Mesenchymal stem cell (in vitro differentiated cells and primary cell): ENCODE results near the gene FZD10.

Experiments
- DNase-seq: peaks from one replicate; pipeline ENCODE4 v3.0.0-alpha.2; 2013
- H2AFZ ChIP-seq: one replicate; pipeline ENCODE4 v1.6.1; 2013; ENCODE audit warnings: low read depth, mild to moderate bottlenecking, control low read depth, inconsistent platforms, low read length, moderate library complexity
- H2AK5ac ChIP-seq: 2 replicates; pipeline ENCODE4 v1.6.1; 2013; ENCODE audit warnings: low read length, moderate library complexity, mild to moderate bottlenecking, inconsistent platforms; ENCODE audit not compliant: severe bottlenecking
- H2BK120ac ChIP-seq: one replicate; pipeline ENCODE4 v1.6.1; 2013; ENCODE audit warnings: low read depth, mild to moderate bottlenecking, inconsistent platforms, low read length, moderate library complexity
- H2BK12ac ChIP-seq, 2 experiments: one replicate each; pipeline ENCODE4 v1.6.1; 2013; ENCODE audit warnings: inconsistent platforms in 2 of 2, low read length in 2 of 2, mild to moderate bottlenecking in 2 of 2, moderate library complexity in 2 of 2, control low read depth in 1 of 2
- H2BK15ac ChIP-seq: one replicate; pipeline ENCODE4 v1.6.1; 2013; ENCODE audit warnings: mild to moderate bottlenecking, low read depth, inconsistent platforms; ENCODE audit not compliant: poor library complexity, severe bottlenecking
- H2BK5ac ChIP-seq: 2 replicates; pipeline ENCODE4 v1.6.1; 2013; ENCODE audit warnings: low read depth, mild to moderate bottlenecking, low read length, control low read depth, inconsistent platforms; ENCODE audit not compliant: poor library complexity, severe bottlenecking
- H3K14ac ChIP-seq, 2 experiments: one replicate each; pipeline ENCODE4 v1.6.1; 2013; ENCODE audit warnings: inconsistent platforms in 2 of 2, low read length in 2 of 2, control low read depth in 1 of 2, mild to moderate bottlenecking in 1 of 2, moderate library complexity in 1 of 2
- H3K18ac ChIP-seq, 2 experiments: one replicate each; pipeline ENCODE4 v1.6.1; 2013; ENCODE audit warnings: inconsistent platforms in 2 of 2, low read length in 2 of 2, control low read depth in 1 of 2, low read depth in 1 of 2, mild to moderate bottlenecking in 1 of 2
- H3K23ac ChIP-seq, 2 experiments: one replicate each; pipeline ENCODE4 v1.6.1; 2013; ENCODE audit warnings: inconsistent platforms in 2 of 2, low read length in 2 of 2, mild to moderate bottlenecking in 2 of 2, moderate library complexity in 2 of 2, control low read depth in 1 of 2
- H3K27ac ChIP-seq: 2 replicates; pipeline ENCODE4 v1.5.1; 2013; ENCODE audit warnings: mild to moderate bottlenecking, moderate library complexity, low read length, control low read depth, inconsistent platforms; ENCODE audit not compliant: poor library complexity, severe bottlenecking
- H3K27me3 ChIP-seq, 2 experiments: 2 replicates each; pipeline versions ENCODE4 v1.6.1 to v1.7.0; 2013; ENCODE audit warnings: low read length in 2 of 2, mild to moderate bottlenecking in 2 of 2, moderate library complexity in 2 of 2, control low read depth in 1 of 2, inconsistent platforms in 1 of 2; ENCODE audit not compliant: control insufficient read depth in 1 of 2, insufficient read depth in 1 of 2
- H3K36me3 ChIP-seq, 2 experiments: 2 replicates each; pipeline versions ENCODE4 v1.6.1 to v1.7.0; 2013; ENCODE audit warnings: low read length in 2 of 2, control low read depth in 1 of 2, inconsistent platforms in 1 of 2, low read depth in 1 of 2, mild to moderate bottlenecking in 1 of 2; ENCODE audit not compliant: insufficient read depth in 2 of 2, control insufficient read depth in 1 of 2
- H3K4ac ChIP-seq, 2 experiments: one replicate each; pipeline ENCODE4 v1.6.1; 2013; ENCODE audit warnings: inconsistent platforms in 2 of 2, low read length in 2 of 2, mild to moderate bottlenecking in 2 of 2, moderate library complexity in 2 of 2, control low read depth in 1 of 2, low read depth in 1 of 2
- H3K4me1 ChIP-seq: 2 replicates; pipeline ENCODE4 v1.6.1; 2013; ENCODE audit warnings: low read depth, low read length, control low read depth; ENCODE audit not compliant: control insufficient read depth, insufficient read depth
- H3K4me2 ChIP-seq: 2 replicates; pipeline ENCODE4 v1.6.1; 2013; ENCODE audit warnings: low read length, mild to moderate bottlenecking, inconsistent platforms; ENCODE audit not compliant: poor library complexity, severe bottlenecking
- H3K4me3 ChIP-seq, 2 experiments: 2 replicates each; pipeline versions ENCODE4 v1.5.1 to v1.7.0; 2013; ENCODE audit warnings: low read length in 2 of 2, mild to moderate bottlenecking in 2 of 2, control low read depth in 1 of 2, low read depth in 1 of 2; ENCODE audit not compliant: insufficient read depth in 1 of 2
- H3K79me1 ChIP-seq: replicated peaks from 2 replicates; pipeline ENCODE4 v1.6.1; 2013; ENCODE audit warnings: mild to moderate bottlenecking, control low read depth, low read length, inconsistent platforms; ENCODE audit not compliant: poor library complexity, severe bottlenecking
- H3K9ac ChIP-seq: 2 replicates; pipeline ENCODE4 v1.7.0; 2013; ENCODE audit warnings: mild to moderate bottlenecking, low read length, moderate library complexity
- H3K9me3 ChIP-seq: 2 replicates; pipeline ENCODE4 v1.7.0; 2013; ENCODE audit warnings: mild to moderate bottlenecking, low read length; ENCODE audit not compliant: control insufficient read depth
- H4K8ac ChIP-seq: one replicate; pipeline ENCODE4 v1.6.1; 2013; ENCODE audit warnings: inconsistent platforms, mild to moderate bottlenecking, low read length, moderate library complexity
- H4K91ac ChIP-seq: one replicate; pipeline ENCODE4 v1.6.1; 2013; ENCODE audit warnings: mild to moderate bottlenecking, low read length, inconsistent platforms
- WGBS: methylation state at CpG from one replicate; pipeline ENCODE4 v1.1.7; 2013; ENCODE audit warnings: mixed read lengths; 5-methylcytosine and 5-hydroxymethylcytosine counted together

The FZD10 gene

DNA sequence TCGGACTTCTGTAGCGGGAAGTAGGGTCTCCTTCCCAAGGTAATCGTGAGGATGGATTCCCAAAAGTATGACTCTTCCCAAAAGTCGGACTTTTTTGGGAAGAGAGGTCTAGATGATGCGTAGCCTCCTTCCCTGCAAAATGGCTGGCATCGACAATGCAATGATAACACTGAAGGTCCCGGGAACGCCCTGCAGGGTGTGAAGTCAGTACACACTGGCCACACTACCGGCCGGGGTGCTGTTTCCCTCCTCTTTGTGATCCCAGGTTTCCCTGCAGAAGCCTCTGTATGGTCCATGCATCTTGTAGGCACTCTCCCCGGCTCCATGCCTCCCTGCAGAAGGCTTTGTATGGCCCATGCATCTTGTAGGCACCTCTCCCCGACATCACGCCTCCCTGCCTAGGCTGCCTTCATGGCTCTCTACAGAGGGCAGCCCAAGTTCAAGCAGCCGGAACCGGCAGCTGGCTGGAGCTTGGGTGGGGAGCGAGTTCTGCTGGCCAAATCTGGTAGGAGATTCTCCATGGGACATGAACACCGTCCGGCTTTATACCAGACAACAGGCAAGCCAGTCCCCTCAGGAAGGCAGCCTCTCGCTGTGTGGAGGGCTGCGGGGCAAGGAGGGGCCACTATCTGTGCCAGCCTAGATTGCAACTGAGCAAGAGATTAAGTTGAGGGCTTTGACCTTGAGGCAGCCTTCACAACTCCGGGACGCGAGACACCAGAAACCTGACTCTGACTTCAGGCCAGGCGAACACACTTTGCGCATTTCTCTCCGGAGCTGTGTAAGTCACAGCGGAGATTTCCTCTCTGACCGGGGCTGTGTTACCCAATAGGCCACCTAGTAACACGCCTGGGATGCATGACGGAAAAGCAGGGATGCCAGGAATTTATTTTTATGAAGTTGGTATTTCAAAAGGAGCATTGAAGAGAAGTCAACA is 23.5 kb downstream of the FZD10 start:
- Histone ChIP-seq H2BK120ac (no peak overlapping the region), H3K79me1 (no peaks in the 10 kb centered on the region), H3K9ac (no peak overlapping the region), H3K4me3 (no peak overlapping the region), H2BK5ac (no peak overlapping the region), H2BK15ac (no peak overlapping the region), H3K18ac (no peak overlapping the region), H3K27me3 (peaks cover 0 to 2% of the 10 kb centered on the region in 2 experiments), H2BK12ac (no peak overlapping the region), H4K8ac (no peak overlapping the region), H3K23ac (no peak overlapping the region), H3K36me3 (no peaks in the 10 kb centered on the region), H3K4me2 (no peak overlapping the region), H3K4me1 (peaks cover 2% of the 10 kb centered on the region), H3K9me3 (no peaks in the 10 kb centered on the region), H2AFZ (no peak overlapping the region), H3K14ac (no peak overlapping the region), H3K27ac (no peak overlapping the region), H3K4ac (no peak overlapping the region), H2AK5ac (no peak overlapping the region), H4K91ac (no peak overlapping the region)
- 88% methylated on average over 30 of the region's 30 CpGs for WGBS
- no peak for DNase-seq

DNA sequence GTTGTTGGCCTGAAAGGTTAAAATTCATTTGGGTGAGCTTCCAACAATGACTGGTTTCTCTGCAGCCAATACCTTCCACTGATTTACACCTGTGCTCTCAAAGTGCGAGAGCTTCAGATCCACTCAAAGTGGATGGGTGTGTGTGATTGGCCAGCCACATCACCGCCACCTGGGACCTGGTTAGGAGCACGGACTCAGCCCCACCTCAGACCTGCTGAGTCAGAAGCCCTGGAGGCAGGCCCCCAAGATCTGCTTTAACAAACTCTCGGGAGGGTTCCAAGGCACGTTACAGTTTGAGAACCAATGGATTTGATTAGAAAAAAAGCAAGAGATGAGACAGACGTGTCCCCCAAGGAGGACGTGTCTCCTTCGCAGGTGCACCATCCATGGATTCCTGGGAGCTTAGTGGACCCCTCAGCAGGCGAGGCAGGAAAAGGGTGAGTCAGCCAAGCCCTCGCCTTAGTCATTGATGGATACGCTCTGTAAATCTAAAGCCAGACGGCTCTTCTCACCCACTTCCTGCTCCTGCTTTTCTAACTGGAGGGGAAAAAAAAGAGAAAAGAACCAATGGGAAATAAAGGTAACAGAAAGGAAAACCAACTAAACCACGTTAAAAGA is 24.5 kb downstream of the FZD10 start:
- no peak overlapping the region for H3K23ac ChIP-seq
- no peak overlapping the region for H3K4ac ChIP-seq
- no peaks in the 10 kb centered on the region for H3K79me1 ChIP-seq
- peaks cover 0 to 2% of the 10 kb centered on the region in 2 experiments for H3K27me3 ChIP-seq
- no peak overlapping the region for H3K27ac ChIP-seq
- H3K14ac ChIP-seq, result no peak overlapping the region
- H3K9me3 ChIP-seq, result no peaks in the 10 kb centered on the region
- H3K4me1 ChIP-seq, result peaks cover 2% of the 10 kb centered on the region
- no peak overlapping the region for H2AFZ ChIP-seq
- no peak overlapping the region for H2BK120ac ChIP-seq
- no peak overlapping the region for H2BK12ac ChIP-seq
- no peak overlapping the region for H3K9ac ChIP-seq
- no peak overlapping the region for H4K8ac ChIP-seq
- H3K4me2 ChIP-seq, result no peak overlapping the region
- no peak overlapping the region for H2BK5ac ChIP-seq
- no peaks in the 10 kb centered on the region for H3K36me3 ChIP-seq
- WGBS, result 25% methylated on average over 10 of the region's 13 CpGs
- no peak overlapping the region for H2BK15ac ChIP-seq
- H3K4me3 ChIP-seq, result no peak overlapping the region
- H2AK5ac ChIP-seq, result no peak overlapping the region
- H3K18ac ChIP-seq, result no peak overlapping the region
- no peak for DNase-seq
- H4K91ac ChIP-seq, result no peak overlapping the region

DNA sequence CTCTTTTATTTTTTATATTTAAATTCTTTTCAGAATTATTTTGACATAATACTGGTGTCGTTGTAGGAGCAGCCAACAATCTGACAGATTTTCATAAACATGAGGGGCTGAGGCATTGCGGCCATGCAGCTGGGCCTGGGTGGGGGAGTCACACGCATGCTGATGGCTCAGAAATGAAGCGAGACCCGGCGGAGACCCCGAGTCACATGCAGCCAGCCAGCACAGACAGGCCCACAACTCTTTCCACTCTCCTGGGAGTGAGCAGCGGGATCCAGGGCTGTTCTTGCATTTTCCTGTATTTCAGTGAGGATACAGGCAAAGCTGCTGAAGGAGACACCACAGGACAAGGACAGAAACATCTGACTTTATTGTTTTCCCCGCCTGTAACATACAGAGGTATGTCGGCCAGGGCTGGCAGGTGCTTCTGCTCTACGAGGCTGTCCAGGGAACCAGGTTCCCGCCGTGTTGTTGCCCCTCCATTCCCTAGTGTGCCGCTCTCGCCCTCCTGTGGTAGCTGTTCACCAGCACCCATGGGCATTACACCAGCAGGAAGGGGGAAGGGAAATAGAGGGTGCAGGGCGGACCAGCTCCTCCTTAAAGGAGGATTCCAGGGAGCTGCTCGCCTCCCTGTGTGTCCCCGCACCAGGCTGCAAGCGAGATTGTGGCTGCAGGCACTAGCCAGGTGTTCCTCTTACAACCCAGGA is 30.5 kb downstream of the FZD10 start:
- no peaks in the 10 kb centered on the region for H3K36me3 ChIP-seq
- no peak overlapping the region for H3K4me3 ChIP-seq
- peak overlapping the region; percentile 15 for H4K91ac ChIP-seq
- no peaks in the 10 kb centered on the region for H3K79me1 ChIP-seq
- H3K27me3 ChIP-seq, result peaks cover 0 to 11% of the 10 kb centered on the region in 2 experiments
- no peak overlapping the region for H3K14ac ChIP-seq
- H2BK120ac ChIP-seq, result no peak overlapping the region
- H2BK12ac ChIP-seq, result no peak overlapping the region
- no peaks in the 10 kb centered on the region for H3K9me3 ChIP-seq
- no peak overlapping the region for H2BK15ac ChIP-seq
- H3K9ac ChIP-seq, result no peak overlapping the region
- H3K18ac ChIP-seq, result no peak overlapping the region
- H2AFZ ChIP-seq, result no peak overlapping the region
- H2AK5ac ChIP-seq, result no peak overlapping the region
- no peaks in the 10 kb centered on the region for H3K4me1 ChIP-seq
- no peak overlapping the region for H3K27ac ChIP-seq
- no peak overlapping the region for H3K4ac ChIP-seq
- H4K8ac ChIP-seq, result no peak overlapping the region
- H3K23ac ChIP-seq, result no peak overlapping the region
- no peak overlapping the region for H2BK5ac ChIP-seq
- no peak overlapping the region for H3K4me2 ChIP-seq
- WGBS, result 64% methylated on average over 19 of the region's 19 CpGs
- no peak for DNase-seq

- Histone ChIP-seq H3K18ac (no peak overlapping the region), H3K27ac (no peak overlapping the region), H3K4ac (no peak overlapping the region), H3K9me3 (no peaks in the 10 kb centered on the region), H3K36me3 (no peaks in the 10 kb centered on the region), H2BK5ac (no peak overlapping the region), H3K4me2 (no peak overlapping the region), H3K23ac (no peak overlapping the region), H3K9ac (no peak overlapping the region), H2AFZ (no peak overlapping the region), H3K14ac (no peak overlapping the region), H2BK120ac (no peak overlapping the region), H3K27me3 (peaks cover 0 to 11% of the 10 kb centered on the region in 2 experiments), H4K8ac (no peak overlapping the region), H3K4me3 (no peak overlapping the region), H3K79me1 (no peaks in the 10 kb centered on the region), H2BK15ac (no peak overlapping the region), H2BK12ac (no peak overlapping the region), H4K91ac (no peak overlapping the region), H2AK5ac (no peak overlapping the region), H3K4me1 (no peaks in the 10 kb centered on the region)
- WGBS, result 73% methylated on average over 10 of the region's 10 CpGs
- DNase-seq, result no peak
Measured at GRCh38 chr12:130194154-130194553, 31.9 kb downstream of the FZD10 start.
